Gastrocnemius medialis (tissue), 4 donors: Measurements from ENCODE around the gene STAT1. TPM values are rescaled to one million over a fixed set of nuclear protein-coding genes. Genes with fewer than 3 reads are reported as not detected.

Experiments used
- ATAC-seq, 2 donors: fragments of 150-250 bp; one replicate each; pipeline ENCODE4 v1.9.1; 2016
- DNase-seq, 2 donors: peaks; one replicate each; pipeline ENCODE4 v3.0.0-alpha.2; 2019
- H3K27ac ChIP-seq, 4 donors: fragments of 200-600 bp; sonication (generic); 1 replicate in 1 of 4; 2 replicates in 3 of 4; pipeline ENCODE4 v1.5.1; 2016 to 2018; ENCODE audit warnings: mild to moderate bottlenecking in 2 of 4, moderate library complexity in 1 of 4
- H3K27me3 ChIP-seq, 3 donors: fragments of 200-600 bp; sonication (generic) in 2 of 3; 1 replicate in 1 of 3; 2 replicates in 2 of 3; pipeline versions ENCODE4 v1.5.1 to v1.6.0; 2016 to 2019; ENCODE audit warnings: mild to moderate bottlenecking in 1 of 3, moderate library complexity in 1 of 3
- H3K36me3 ChIP-seq, 2 donors: fragments of 200-600 bp; sonication (generic) in 1 of 2; one replicate each; pipeline ENCODE4 v1.5.1; 2017 to 2018
- H3K4me1 ChIP-seq, 2 donors: fragments of 200-600 bp; sonication (generic) in 1 of 2; one replicate each; pipeline ENCODE4 v1.5.1; 2016 to 2017; ENCODE audit warnings: mild to moderate bottlenecking in 2 of 2
- H3K4me3 ChIP-seq, 4 donors: fragments of 200-600 bp; sonication (generic) in 3 of 4; 1 replicate in 1 of 4; 2 replicates in 3 of 4; pipeline ENCODE4 v1.5.1; 2016 to 2019; ENCODE audit warnings: mild to moderate bottlenecking in 2 of 4
- H3K9me3 ChIP-seq, 3 donors: fragments of 200-600 bp; sonication (generic) in 2 of 3; 1 replicate in 1 of 3; 2 replicates in 2 of 3; pipeline ENCODE4 v1.5.1; 2016 to 2019
- POLR2A ChIP-seq, 2 donors: fragments of 450-650 bp; IDR thresholded peaks; one replicate each; pipeline ENCODE4 v1.6.1; 2017; ENCODE audit warnings: antibody characterized with exemption in 2 of 2, mild to moderate bottlenecking in 2 of 2, moderate library complexity in 2 of 2
- in situ Hi-C, 4 donors: fragments of 200-750 bp; cut with MboI; loops; one replicate each; pipeline versions ENCODE4 v1.15.0 to v1.8.0; 2017; ENCODE audit warnings: low sequenced_read_pairs in 4 of 4
- intact Hi-C: fragments of 100-400 bp; cut with DNase I; formaldehyde crosslinking; loops from one replicate; pipeline ENCODE4 v1.15.1; 2023; ENCODE audit warnings: low total_unique reads
- total RNA-seq, 4 donors: library from RNA; depleted of rRNA; stranded (reverse); fragments of >200 nt; gene quantifications; one replicate each; pipeline versions ENCODE4 v1.1.0 to v1.2.3, GENCODE V29; 2016
- TF ChIP-seq, protein P1 (sequence below), 5 experiments: fragments of 450-650 bp in 3 of 5; fragments of 200-600 bp in 2 of 5; sonication (generic) in 2 of 5; IDR thresholded peaks in 4 of 5; conservative IDR thresholded peaks in 1 of 5; 1 replicate in 4 of 5; 2 replicates in 1 of 5; pipeline ENCODE4 v1.5.1; 2016 to 2019; ENCODE audit warnings: antibody characterized with exemption in 5 of 5, mild to moderate bottlenecking in 3 of 5, moderate library complexity in 3 of 5

Gene STAT1
- total RNA-seq, 4 donors from 2014 or later = 23.0 to 36.9 (median 28.6) TPM

DNA sequence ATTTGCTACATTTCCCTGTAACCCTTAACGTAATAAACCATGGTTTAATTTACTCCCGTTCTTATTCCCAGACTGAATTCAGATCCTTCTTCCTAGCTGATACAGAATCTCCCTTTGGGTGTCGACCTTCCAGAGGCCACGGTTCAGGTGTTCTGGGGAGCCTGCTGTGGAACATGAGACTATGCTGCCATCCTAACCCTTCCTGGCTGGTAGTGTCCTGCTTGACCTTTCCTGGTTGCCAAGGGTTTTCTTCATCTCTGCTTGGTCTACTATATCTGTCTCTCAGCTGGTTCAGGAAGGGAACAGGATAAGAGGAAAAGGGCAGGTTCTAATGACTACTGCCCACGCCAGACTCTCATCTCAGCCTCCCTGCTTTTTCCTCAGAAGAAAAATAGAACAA is 36.5 kb downstream of the STAT1 start:
- Histone ChIP-seq H3K4me1 (peaks cover 0 to 8% of the 10 kb centered on the region in 2 donors), H3K27ac (no peak overlapping the region), H3K36me3 (peaks cover 3 to 95% of the 10 kb centered on the region in 2 donors), H3K9me3 (no peaks in the 10 kb centered on the region), H3K4me3 (no peak overlapping the region), H3K27me3 (no peaks in the 10 kb centered on the region)
- DNase-seq (no peak), ATAC-seq (peak in 1 of 2 donors; percentile 73)
- intact Hi-C loops = loop anchor here (2.0 kb wide), 1 partner anchor 13 kb away; no protein-coding TSS in a partner anchor
- in situ Hi-C loops = no loop called here
- TF ChIP-seq, protein P1, sequence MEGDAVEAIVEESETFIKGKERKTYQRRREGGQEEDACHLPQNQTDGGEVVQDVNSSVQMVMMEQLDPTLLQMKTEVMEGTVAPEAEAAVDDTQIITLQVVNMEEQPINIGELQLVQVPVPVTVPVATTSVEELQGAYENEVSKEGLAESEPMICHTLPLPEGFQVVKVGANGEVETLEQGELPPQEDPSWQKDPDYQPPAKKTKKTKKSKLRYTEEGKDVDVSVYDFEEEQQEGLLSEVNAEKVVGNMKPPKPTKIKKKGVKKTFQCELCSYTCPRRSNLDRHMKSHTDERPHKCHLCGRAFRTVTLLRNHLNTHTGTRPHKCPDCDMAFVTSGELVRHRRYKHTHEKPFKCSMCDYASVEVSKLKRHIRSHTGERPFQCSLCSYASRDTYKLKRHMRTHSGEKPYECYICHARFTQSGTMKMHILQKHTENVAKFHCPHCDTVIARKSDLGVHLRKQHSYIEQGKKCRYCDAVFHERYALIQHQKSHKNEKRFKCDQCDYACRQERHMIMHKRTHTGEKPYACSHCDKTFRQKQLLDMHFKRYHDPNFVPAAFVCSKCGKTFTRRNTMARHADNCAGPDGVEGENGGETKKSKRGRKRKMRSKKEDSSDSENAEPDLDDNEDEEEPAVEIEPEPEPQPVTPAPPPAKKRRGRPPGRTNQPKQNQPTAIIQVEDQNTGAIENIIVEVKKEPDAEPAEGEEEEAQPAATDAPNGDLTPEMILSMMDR (IDR thresholded peaks at IDR 0.05 in 4 of 5, conservative IDR thresholded peaks at IDR 0.05 in 1 of 5) = no peak
- no peak for TF ChIP-seq POLR2A (IDR thresholded peaks at IDR 0.05)

DNA sequence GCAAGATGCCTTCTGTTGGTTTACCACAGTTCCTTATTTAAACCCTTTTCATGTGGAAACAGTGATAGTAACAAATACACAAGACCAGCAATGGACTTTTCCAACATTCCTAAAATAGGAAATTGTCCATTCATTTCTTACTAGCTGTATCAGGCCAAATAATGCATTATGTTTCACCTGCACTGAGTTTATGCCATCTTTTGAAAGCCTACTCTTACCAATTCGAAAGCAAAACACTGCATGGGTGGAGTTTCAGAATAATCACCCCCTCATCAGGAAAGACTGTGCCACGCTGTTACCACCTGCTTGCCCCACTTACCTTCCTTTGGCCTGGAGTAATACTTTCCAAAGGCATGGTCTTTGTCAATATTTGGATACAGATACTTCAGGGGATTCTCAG is 37.5 kb downstream of the STAT1 start:
- no peak for ATAC-seq
- Histone ChIP-seq H3K27me3 (no peaks in the 10 kb centered on the region), H3K9me3 (no peaks in the 10 kb centered on the region), H3K36me3 (peaks cover 3 to 94% of the 10 kb centered on the region in 2 donors), H3K4me1 (peaks cover 0 to 8% of the 10 kb centered on the region in 2 donors), H3K27ac (no peak overlapping the region), H3K4me3 (no peak overlapping the region)
- intact Hi-C loops = loop anchor here (2.0 kb wide), 1 partner anchor 14 kb away; no protein-coding TSS in a partner anchor
- in situ Hi-C loops = no loop called here
- DNase-seq = no peak
- TF ChIP-seq, protein P1 (IDR thresholded peaks at IDR 0.05 in 4 of 5, conservative IDR thresholded peaks at IDR 0.05 in 1 of 5) = no peak
- no peak for TF ChIP-seq POLR2A (IDR thresholded peaks at IDR 0.05)

DNA sequence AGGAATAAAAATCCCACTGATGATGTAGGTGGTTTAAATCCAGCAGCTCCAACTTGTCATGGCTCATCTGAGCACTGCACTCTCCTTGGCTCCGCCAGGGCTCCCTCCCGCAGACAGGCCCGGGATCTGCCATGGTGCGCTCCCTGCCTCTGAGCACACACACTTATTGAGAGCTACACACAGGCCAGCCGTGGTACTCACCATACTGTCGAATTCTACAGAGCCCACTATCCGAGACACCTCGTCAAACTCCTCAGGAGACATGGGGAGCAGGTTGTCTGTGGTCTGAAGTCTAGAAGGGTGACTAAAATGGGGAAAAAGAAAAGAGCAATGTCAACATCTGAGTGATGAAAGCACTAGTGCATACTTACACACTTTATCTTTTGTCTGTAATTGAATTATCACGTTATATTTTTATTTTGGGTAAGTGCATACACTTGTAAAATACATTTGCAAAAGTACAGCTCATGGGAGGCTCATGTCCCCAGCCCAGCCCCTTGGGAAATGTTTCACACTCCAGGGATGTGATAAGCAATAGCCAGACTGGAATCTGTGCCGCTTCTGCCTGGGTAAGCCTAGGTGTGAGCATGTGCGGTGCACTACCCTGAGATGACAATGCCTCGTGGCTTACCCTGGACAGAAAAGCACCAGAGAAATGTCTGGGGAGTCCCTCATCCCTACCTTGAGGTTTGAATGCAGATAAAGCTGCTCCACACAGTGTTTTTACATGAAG is 39.2 kb downstream of the STAT1 start:
- intact Hi-C loops = no loop called here
- Histone ChIP-seq H3K36me3 (peaks cover 3 to 95% of the 10 kb centered on the region in 2 donors), H3K9me3 (no peaks in the 10 kb centered on the region), H3K4me1 (peaks cover 0 to 8% of the 10 kb centered on the region in 2 donors), H3K4me3 (no peak overlapping the region), H3K27ac (no peak overlapping the region), H3K27me3 (no peaks in the 10 kb centered on the region)
- DNase-seq (no peak), ATAC-seq (no peak)
- TF ChIP-seq POLR2A (IDR thresholded peaks at IDR 0.05) = no peak
- TF ChIP-seq, protein P1 (IDR thresholded peaks at IDR 0.05 in 4 of 5, conservative IDR thresholded peaks at IDR 0.05 in 1 of 5) = no peak
- in situ Hi-C loops = no loop called here

DNA sequence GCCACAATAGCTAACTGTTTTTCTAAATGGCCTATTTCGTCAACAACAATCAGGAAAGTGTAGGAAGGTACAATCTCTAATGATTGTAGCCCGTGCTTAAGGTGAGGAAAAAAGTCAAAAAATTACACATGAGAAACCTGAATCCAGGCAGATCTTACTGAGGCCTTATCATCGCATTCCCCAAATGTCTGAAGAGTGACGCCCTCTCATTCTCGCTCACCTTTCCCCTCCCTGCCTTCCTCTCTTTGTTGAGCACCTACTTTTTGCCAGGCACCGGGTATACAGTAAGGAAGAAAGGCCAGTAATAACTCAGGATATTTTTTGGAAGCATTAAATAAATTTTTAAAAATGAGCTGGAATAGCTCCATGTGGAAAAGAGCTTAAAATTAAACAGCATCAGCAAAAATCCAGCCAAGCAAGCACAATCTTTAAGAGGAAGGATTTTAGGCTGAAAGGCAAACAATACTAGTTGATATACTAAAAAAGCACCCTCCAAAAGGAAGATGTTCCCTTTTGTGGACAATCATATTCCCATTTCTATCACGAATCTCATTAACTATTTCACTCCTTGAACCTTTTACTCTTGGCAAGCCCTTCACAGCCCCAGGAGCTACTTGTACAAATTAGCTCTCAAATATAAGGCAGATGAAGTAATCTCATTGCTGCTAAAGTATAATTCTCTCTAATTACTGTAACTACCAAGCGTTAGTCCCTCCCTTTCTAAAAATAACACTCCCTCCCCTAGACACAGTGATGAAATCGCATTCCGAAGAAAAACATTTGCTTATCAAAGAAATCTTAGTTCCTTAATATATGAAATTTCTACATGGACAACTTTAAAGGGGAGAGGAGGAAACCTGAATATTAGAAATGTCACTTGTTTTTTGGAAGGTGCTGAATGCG is 40.0 kb downstream of the STAT1 start:
- in situ Hi-C loops = no loop called here
- intact Hi-C loops = no loop called here
- Histone ChIP-seq H3K27me3 (no peaks in the 10 kb centered on the region), H3K36me3 (peaks cover 3 to 95% of the 10 kb centered on the region in 2 donors), H3K4me3 (no peak overlapping the region), H3K4me1 (peaks cover 0 to 8% of the 10 kb centered on the region in 2 donors), H3K27ac (no peak overlapping the region), H3K9me3 (no peaks in the 10 kb centered on the region)
- no peak for DNase-seq
- ATAC-seq = no peak
- no peak for TF ChIP-seq POLR2A (IDR thresholded peaks at IDR 0.05)
- TF ChIP-seq, protein P1 (IDR thresholded peaks at IDR 0.05 in 4 of 5, conservative IDR thresholded peaks at IDR 0.05 in 1 of 5) = no peak
